Measurements from ENCODE around the gene EDEM3. TPM values are rescaled to one million over a fixed set of nuclear protein-coding genes. Genes with fewer than 3 reads are reported as not detected.

EDEM3 gene
- total and polyA plus RNA-seq, 2 experiments from 2014 or later, result 20.8 to 41.4 TPM

GRCh38 chr1:184643661-184644060, 111.0 kb downstream of the EDEM3 start:
- 32 to 44% methylated on average over 1 of the region's 1 CpG for WGBS, 2 experiments (ENCODE audit: low coverage in 1 of 2, low lambda C conversion rate in 2 of 2, missing lambda C conversion rate in 2 of 2)
- Histone ChIP-seq H4K20me1 (ENCODE audit: insufficient read depth) (no peaks in the 10 kb centered on the region), H3K36me3 (ENCODE audit: low read depth) (no peaks in the 10 kb centered on the region), H3K9me2 (ENCODE audit: insufficient read depth) (no peaks in the 10 kb centered on the region), H3K27ac (no peak overlapping the region), H3K4me2 (ENCODE audit: unreplicated experiment) (no peak overlapping the region), H3K27me3 (replicated peaks; ENCODE audit: insufficient read depth) (peaks cover 17% of the 10 kb centered on the region), H3K79me2 (ENCODE audit: insufficient read depth) (no peaks in the 10 kb centered on the region), H3K9me3 (ENCODE audit: low read depth) (no peaks in the 10 kb centered on the region), H3K4me1 (ENCODE audit: insufficient read depth) (no peaks in the 10 kb centered on the region), H3K9ac (no peak overlapping the region), H3K4me3 (no peak overlapping the region), H2AFZ (no peak overlapping the region), H3F3A (ENCODE audit: insufficient read depth) (no peaks in the 10 kb centered on the region)
- in situ Hi-C loops (cut with MboI), result no loop called here
- TF ChIP-seq EZH2 (IDR thresholded peaks at IDR 0.05; ENCODE audit: insufficient read depth, poor library complexity, severe bottlenecking) (no peak), EZH2phosphoT487 (IDR thresholded peaks at IDR 0.05; ENCODE audit: insufficient read depth, low read depth) (no peak)
- DNase-seq, result no peak

GRCh38 chr1:184641894-184642293, 112.8 kb downstream of the EDEM3 start:
- H4K20me1 ChIP-seq (ENCODE audit: insufficient read depth), result no peaks in the 10 kb centered on the region
- DNase-seq, result no peak
- no peak overlapping the region for H2AFZ ChIP-seq
- H3K36me3 ChIP-seq (ENCODE audit: low read depth), result no peaks in the 10 kb centered on the region
- in situ Hi-C loops (cut with MboI), result no loop called here
- TF ChIP-seq EZH2phosphoT487 (IDR thresholded peaks at IDR 0.05; ENCODE audit: insufficient read depth, low read depth) (no peak), EZH2 (IDR thresholded peaks at IDR 0.05; ENCODE audit: insufficient read depth, poor library complexity, severe bottlenecking) (no peak)
- H3F3A ChIP-seq (ENCODE audit: insufficient read depth), result no peaks in the 10 kb centered on the region
- H3K4me2 ChIP-seq (ENCODE audit: unreplicated experiment), result no peak overlapping the region
- H3K27ac ChIP-seq, result no peak overlapping the region
- H3K4me1 ChIP-seq (ENCODE audit: insufficient read depth), result no peaks in the 10 kb centered on the region
- WGBS, 2 experiments (ENCODE audit: low coverage in 1 of 2, low lambda C conversion rate in 2 of 2, missing lambda C conversion rate in 2 of 2), result 92 to 98% methylated on average over 2 of the region's 2 CpGs
- no peaks in the 10 kb centered on the region for H3K9me2 ChIP-seq (ENCODE audit: insufficient read depth)
- no peak overlapping the region for H3K4me3 ChIP-seq
- H3K9ac ChIP-seq, result no peak overlapping the region
- no peaks in the 10 kb centered on the region for H3K9me3 ChIP-seq (ENCODE audit: low read depth)
- no peaks in the 10 kb centered on the region for H3K79me2 ChIP-seq (ENCODE audit: insufficient read depth)
- H3K27me3 ChIP-seq (replicated peaks; ENCODE audit: insufficient read depth), result peaks cover 17% of the 10 kb centered on the region

GRCh38 chr1:184640505-184640904, 114.2 kb downstream of the EDEM3 start:
- H3K27me3 ChIP-seq (replicated peaks; ENCODE audit: insufficient read depth), result peaks cover 17% of the 10 kb centered on the region
- no peaks in the 10 kb centered on the region for H3K9me3 ChIP-seq (ENCODE audit: low read depth)
- H3K79me2 ChIP-seq (ENCODE audit: insufficient read depth), result no peaks in the 10 kb centered on the region
- no peak overlapping the region for H3K9ac ChIP-seq
- H3K27ac ChIP-seq, result no peak overlapping the region
- H3K4me3 ChIP-seq, result no peak overlapping the region
- no peak overlapping the region for H2AFZ ChIP-seq
- no peaks in the 10 kb centered on the region for H3K4me1 ChIP-seq (ENCODE audit: insufficient read depth)
- H3K4me2 ChIP-seq (ENCODE audit: unreplicated experiment), result no peak overlapping the region
- no peak for TF ChIP-seq EZH2phosphoT487 (IDR thresholded peaks at IDR 0.05; ENCODE audit: insufficient read depth, low read depth)
- no peak for TF ChIP-seq EZH2 (IDR thresholded peaks at IDR 0.05; ENCODE audit: insufficient read depth, poor library complexity, severe bottlenecking)
- H4K20me1 ChIP-seq (ENCODE audit: insufficient read depth), result no peaks in the 10 kb centered on the region
- DNase-seq, result no peak
- in situ Hi-C loops (cut with MboI), result no loop called here
- no peaks in the 10 kb centered on the region for H3F3A ChIP-seq (ENCODE audit: insufficient read depth)
- H3K9me2 ChIP-seq (ENCODE audit: insufficient read depth), result no peaks in the 10 kb centered on the region
- H3K36me3 ChIP-seq (ENCODE audit: low read depth), result no peaks in the 10 kb centered on the region
- WGBS, 2 experiments (ENCODE audit: low coverage in 1 of 2, low lambda C conversion rate in 2 of 2, missing lambda C conversion rate in 2 of 2), result 67 to 72% methylated on average over 3 of the region's 3 CpGs

Other genes starting within 250 kb of the EDEM3 start
- gene NIBAN1, start 219.7 kb upstream of the EDEM3 start, total RNA-seq (2014; rRNA removed; shearing (Covaris generic)), result 34.8 and 35.5 TPM in 2 replicates
- 19.5 and 19.9 TPM in 2 replicates for gene NIBAN1, start 219.7 kb upstream of the EDEM3 start, polyA plus RNA-seq (2016; fragmentation: Nextera tagmentation; extraction: Ambion mirVana)